Right lobe of liver (tissue), 6 donors: ENCODE data around the gene LRP1. TPM values are rescaled to one million over a fixed set of nuclear protein-coding genes. Genes with fewer than 3 reads are reported as not detected.

Experiments
- ATAC-seq, 4 donors: fragments of 200-7000 bp; cut with Tn5 transposase; one replicate each; pipeline ENCODE4 v1.9.1; 2020; ENCODE audit warnings: mild to moderate bottlenecking in 4 of 4, moderate library complexity in 4 of 4
- DNase-seq, 3 donors: peaks; one replicate each; pipeline ENCODE4 v3.0.0-alpha.2; 2020
- H3K27ac ChIP-seq, 3 donors: fragments of 200-600 bp; one replicate each; pipeline ENCODE4 v1.8.0; 2022
- H3K27me3 ChIP-seq, 2 donors: fragments of 200-600 bp; one replicate each; pipeline ENCODE4 v1.8.0; 2022
- H3K36me3 ChIP-seq, 4 donors: fragments of 200-600 bp; sonication (generic) in 1 of 4; one replicate each; pipeline versions ENCODE4 v1.5.1 to v1.8.0; 2017 to 2022; ENCODE audit warnings: control low read depth in 1 of 4
- H3K4me1 ChIP-seq, 4 donors: fragments of 200-600 bp; sonication (generic) in 1 of 4; one replicate each; pipeline versions ENCODE4 v1.5.1 to v1.8.0; 2017 to 2022; ENCODE audit warnings: control low read depth in 1 of 4
- H3K4me3 ChIP-seq, 3 donors: fragments of 200-600 bp; one replicate each; pipeline ENCODE4 v1.8.0; 2022
- H3K9me3 ChIP-seq, 4 donors: fragments of 200-600 bp; sonication (generic) in 1 of 4; one replicate each; pipeline versions ENCODE4 v1.5.1 to v1.8.0; 2017 to 2022; ENCODE audit warnings: control low read depth in 1 of 4
- CTCF ChIP-seq, 4 donors: fragments of 200-600 bp in 3 of 4; fragments of 450-650 bp in 1 of 4; IDR thresholded peaks; one replicate each; pipeline versions ENCODE4 v1.5.1 to v1.8.0; 2016 to 2022; ENCODE audit warnings: antibody characterized with exemption in 4 of 4, mild to moderate bottlenecking in 2 of 4
- POLR2A ChIP-seq: fragments of 450-650 bp; IDR thresholded peaks from one replicate; pipeline ENCODE4 v1.6.1; 2017; ENCODE audit warnings: antibody characterized with exemption, mild to moderate bottlenecking
- WGBS: methylation state at CpG from one replicate; pipeline ENCODE4 v1.1.6; 2018; ENCODE audit warnings: low coverage, low lambda C conversion rate; ENCODE audit not compliant: insufficient coverage; ENCODE audit errors: missing lambda C conversion rate; 5-methylcytosine and 5-hydroxymethylcytosine counted together
- intact Hi-C, 2 donors: fragments of 100-400 bp; cut with DNase I; formaldehyde crosslinking; loops; one replicate each; pipeline versions ENCODE4 v1.11.2 to v1.14.1; 2022
- total RNA-seq, 6 experiments: library from RNA; depleted of rRNA in 2 of 6; stranded (reverse); fragments of >200 nt in 2 of 6; fragmentation: NEBNext Ultra II Directional in 3 of 6; extraction: Animal tissue kit (Norgen Biotek cat#: 25700) in 3 of 6; gene quantifications; one replicate each; pipeline versions ENCODE4 v1.1.0 to v1.2.4, GENCODE V29; 2016 to 2023
- donor health status: DM: no; HTN: yes; CAD: no.
- donor health status: DM: no; HTN: no; CAD: no.
- donor health status: DM: no; HTN: no; CAD: no.
- donor health status: DM: no; HTN: yes; CAD: no.
- donor health status: DM: no; HTN: yes; CAD: no.

The LRP1 gene
- total RNA-seq, 6 experiments from 2014 or later = 268 to 387 (median 301) TPM

- Histone ChIP-seq H3K36me3 (no peaks in the 10 kb centered on the region), H3K4me3 (peak overlapping the region; percentile 71 to 88 (median 80)), H3K4me1 (peaks cover 0 to 28% (median 11%) of the 10 kb centered on the region in 4 donors), H3K9me3 (no peaks in the 10 kb centered on the region), H3K27me3 (no peaks in the 10 kb centered on the region), H3K27ac (peak overlapping the region; percentile 95 to 97 (median 96))
- intact Hi-C loops = loop anchor here in 1 of 2 donors (5.0 kb wide), 1 partner anchor 55 kb away; no protein-coding TSS in a partner anchor
- WGBS = 0% methylated on average over 19 of the region's 26 CpGs
- DNase-seq (peak; percentile 88 to 94 (median 94)), ATAC-seq (peak; percentile 64 to 81 (median 70))
- no peak for TF ChIP-seq POLR2A
- peak; percentile 28 to 46 (median 38) for TF ChIP-seq CTCF (IDR thresholded peaks at IDR 0.05)
Measured at GRCh38 chr12:57127101-57127725, 1.1 kb upstream of the LRP1 start.

- no peak for TF ChIP-seq POLR2A
- TF ChIP-seq CTCF (IDR thresholded peaks at IDR 0.05) = no peak
- Histone ChIP-seq H3K36me3 (no peaks in the 10 kb centered on the region), H3K27me3 (no peaks in the 10 kb centered on the region), H3K4me1 (peaks cover 0 to 42% (median 21%) of the 10 kb centered on the region in 4 donors), H3K4me3 (peak overlapping the region; percentile 71 to 88 (median 80)), H3K27ac (peak overlapping the region; percentile 73 to 96 (median 95)), H3K9me3 (no peaks in the 10 kb centered on the region)
- intact Hi-C loops = loop anchor here in 1 of 2 donors (5.0 kb wide), 1 partner anchor 54 kb away; no protein-coding TSS in a partner anchor
- DNase-seq = peak in 2 of 3 donors; percentile 34 to 52
- WGBS = 2% methylated on average over 13 of the region's 35 CpGs
- ATAC-seq = no peak
Measured at GRCh38 chr12:57128519-57129247, 400 bp downstream of the LRP1 start.

- TF ChIP-seq CTCF (IDR thresholded peaks at IDR 0.05) = no peak
- no peak for TF ChIP-seq POLR2A
- WGBS = 6% methylated on average over 9 of the region's 12 CpGs
- Histone ChIP-seq H3K27me3 (no peaks in the 10 kb centered on the region), H3K4me1 (peaks cover 0 to 49% (median 24%) of the 10 kb centered on the region in 4 donors), H3K36me3 (no peaks in the 10 kb centered on the region), H3K9me3 (no peaks in the 10 kb centered on the region), H3K4me3 (peak overlapping the region; percentile 71 to 88 (median 80)), H3K27ac (peak overlapping the region; percentile 73 to 96 (median 95))
- no peak for ATAC-seq
- peak in 2 of 3 donors; percentile 29 to 47 for DNase-seq
- intact Hi-C loops = loop anchor here in 1 of 2 donors (5.0 kb wide), 1 partner anchor 53 kb away; no protein-coding TSS in a partner anchor
Measured at GRCh38 chr12:57129321-57129842, 1.1 kb downstream of the LRP1 start.

GRCh38 chr12:57129889-57130288 lies 1.6 kb downstream of the LRP1 start:
- no peak for TF ChIP-seq CTCF (IDR thresholded peaks at IDR 0.05)
- no peak for TF ChIP-seq POLR2A
- intact Hi-C loops = loop anchor here in 1 of 2 donors (5.0 kb wide), 1 partner anchor 52 kb away; no protein-coding TSS in a partner anchor
- Histone ChIP-seq H3K27ac (peak overlapping the region; percentile 73 to 96 (median 95)), H3K27me3 (no peaks in the 10 kb centered on the region), H3K4me1 (peaks cover 0 to 54% (median 27%) of the 10 kb centered on the region in 4 donors), H3K9me3 (no peaks in the 10 kb centered on the region), H3K4me3 (peak overlapping the region; percentile 71 to 88 (median 80)), H3K36me3 (no peaks in the 10 kb centered on the region)
- DNase-seq (no peak), ATAC-seq (peak in 1 of 4 donors; percentile 1)
